Activated CD4-positive, alpha-beta T cell treated with anti-CD3 and anti-CD28 coated beads for 4 hours (primary cell): ENCODE measurements around the gene CENPT.
"Not testable (repeated sequence)": the region's sequence is repeated elsewhere in the genome, so short reads cannot be mapped to it uniquely, and the experiment has no call there.

Experiments
- DNase-seq, 2 donors: peaks; one replicate each; pipeline ENCODE4 v3.0.0-alpha.2; 2020

The CENPT gene

DNA sequence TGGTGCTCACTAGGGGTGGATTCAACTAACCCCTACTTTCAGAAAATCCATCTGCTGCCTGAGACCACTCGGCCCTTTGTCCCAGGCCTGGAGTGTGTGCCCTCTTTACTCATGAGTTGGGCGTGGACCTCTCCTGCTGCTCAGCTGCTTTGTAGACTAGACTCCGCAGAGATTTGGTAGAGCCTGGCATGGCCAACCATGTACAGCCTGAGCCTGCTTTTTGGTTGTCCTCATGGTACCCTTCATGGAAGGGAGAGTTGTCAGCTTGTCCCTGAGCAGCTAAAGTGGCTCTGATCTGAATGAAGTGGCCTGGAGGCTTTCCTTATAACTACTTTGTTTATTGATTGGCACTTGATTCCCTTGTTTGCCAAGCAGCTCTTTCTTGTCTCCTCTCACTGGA lies 26.9 kb upstream of the CENPT start:
- no peak for DNase-seq

DNA sequence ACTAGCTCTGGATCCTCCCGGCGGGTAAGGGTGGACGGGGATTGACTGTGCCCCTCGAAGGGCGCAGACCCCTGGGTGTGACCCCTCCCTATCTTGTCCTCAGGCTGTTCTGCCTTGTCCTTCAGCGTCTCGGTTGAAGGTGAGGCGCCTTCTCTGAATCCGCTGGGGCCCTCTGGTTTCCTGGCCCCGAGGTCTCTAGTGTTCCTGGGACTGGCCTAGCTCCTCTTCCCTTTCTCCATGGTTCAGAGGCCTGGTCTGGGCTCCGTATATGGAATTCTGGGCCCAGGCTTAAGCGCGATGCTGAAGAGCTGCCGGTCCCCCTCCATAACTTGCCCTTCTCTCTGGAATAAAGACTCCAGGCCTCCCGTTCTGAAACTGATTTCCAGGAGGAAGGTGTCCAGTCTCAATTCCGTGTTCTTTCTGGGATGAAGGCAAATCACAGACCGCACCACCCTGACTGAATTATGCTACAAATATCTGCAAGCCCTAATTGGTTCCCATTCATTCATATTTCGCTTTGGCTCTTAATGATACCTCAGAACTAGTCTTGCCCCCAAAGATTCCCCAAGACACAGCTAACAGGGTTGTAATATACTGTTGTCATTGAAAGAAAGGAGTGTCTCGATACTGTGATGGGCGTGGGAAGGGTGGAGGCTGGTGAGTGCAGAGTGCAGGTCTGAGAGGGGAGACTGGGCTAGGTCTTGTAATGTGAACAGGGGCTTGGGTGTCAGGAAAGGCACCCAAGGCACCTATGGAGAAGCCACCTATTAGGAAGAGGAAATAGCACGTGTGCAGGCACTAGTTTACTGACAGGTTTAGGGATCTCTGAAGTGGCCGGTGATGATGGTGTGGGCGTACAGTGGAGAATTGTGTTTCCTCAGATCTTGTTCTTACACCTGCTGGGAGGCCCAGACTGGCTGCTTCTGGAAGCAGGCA lies 26.2 kb upstream of the CENPT start:
- DNase-seq = no peak

DNA sequence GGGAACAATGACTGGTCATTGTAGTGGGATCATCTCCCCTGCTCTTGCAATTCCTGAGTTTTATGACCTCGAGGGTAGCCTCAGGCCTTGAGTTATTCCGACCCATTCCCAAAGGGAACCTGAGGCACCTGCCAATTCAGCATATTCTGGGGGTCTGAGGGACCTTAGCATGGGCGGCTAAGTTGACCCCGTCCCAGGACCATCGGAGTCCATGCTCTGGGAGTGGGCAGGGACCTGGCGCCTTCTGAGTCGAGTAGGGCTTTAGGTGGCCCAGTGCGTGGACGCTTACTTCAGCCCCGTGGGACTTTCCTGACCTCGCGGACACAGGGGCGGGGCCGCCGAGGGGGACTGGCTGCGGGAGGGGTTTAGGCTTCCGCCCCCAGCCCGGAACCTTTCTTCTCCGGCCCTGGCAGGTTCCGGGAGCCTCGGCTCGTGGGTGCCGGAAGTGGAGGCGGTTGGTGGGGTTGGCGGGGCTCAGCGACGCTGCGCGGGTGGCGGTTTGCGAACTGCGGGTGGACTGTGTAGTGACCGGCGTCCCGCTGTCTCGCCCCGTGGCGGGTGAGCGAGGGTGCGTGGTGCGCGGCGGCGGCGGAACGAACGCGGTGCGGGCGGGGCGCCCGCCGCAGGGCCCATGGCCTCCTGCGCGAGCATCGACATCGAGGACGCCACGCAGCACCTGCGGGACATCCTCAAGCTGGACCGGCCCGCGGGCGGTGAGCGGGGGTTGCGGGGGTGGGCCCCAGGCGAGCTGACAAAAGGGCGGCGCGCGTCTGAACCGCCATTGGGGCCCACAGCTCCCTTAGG lies 25.3 kb upstream of the CENPT start, which contains the start of gene EDC4:
TSS of gene EDC4 (plus strand) at position 422 of the 804 bp plus-strand sequence. CDS start at position 632, 210 bp downstream.
- peak; percentile 84 to 85 for DNase-seq

DNA sequence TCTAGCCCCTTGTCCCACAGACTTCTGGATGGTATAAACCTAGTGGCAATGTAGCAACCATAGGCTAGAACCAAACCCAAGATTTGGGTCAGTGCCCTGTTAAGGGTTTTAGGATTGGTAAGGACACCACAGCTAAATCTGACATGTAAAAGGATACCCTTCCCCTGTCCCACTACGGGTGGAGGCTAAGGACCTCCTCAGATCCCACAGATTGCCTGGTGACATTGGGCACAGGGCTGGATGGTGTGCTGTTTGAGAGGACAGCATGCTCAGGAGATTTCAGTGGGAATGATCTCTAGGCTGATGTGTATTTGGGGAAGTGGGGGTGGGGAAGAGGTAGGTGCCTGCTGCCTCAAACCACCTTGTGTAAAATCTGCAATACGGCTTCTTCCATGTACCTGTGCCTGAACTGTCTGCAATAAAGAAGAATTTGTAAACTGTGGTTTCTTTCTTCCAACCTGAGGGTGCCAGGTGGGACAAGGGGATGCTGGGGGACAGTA lies 24.7 kb upstream of the CENPT start:
- DNase-seq = no peak

DNA sequence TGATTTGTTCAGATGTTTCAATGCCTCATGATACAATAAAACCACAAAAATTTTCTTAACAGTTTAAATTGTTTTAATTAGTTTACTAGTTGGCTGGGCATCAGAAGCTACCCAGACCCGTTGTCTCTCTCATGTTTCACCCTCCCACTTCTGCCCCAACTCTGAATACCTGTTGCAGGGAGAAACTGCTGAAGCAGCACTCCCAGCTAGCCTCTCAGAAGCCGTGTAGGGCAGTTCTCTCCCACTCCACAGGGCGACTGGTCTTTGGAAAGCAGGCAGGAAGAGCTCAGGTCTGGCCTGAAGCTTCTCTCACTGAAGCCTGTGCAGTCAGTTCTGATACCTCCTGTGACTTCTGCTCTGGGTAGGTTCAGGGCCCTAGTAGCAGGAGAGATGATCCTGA lies 23.8 kb upstream of the CENPT start:
- no peak for DNase-seq

DNA sequence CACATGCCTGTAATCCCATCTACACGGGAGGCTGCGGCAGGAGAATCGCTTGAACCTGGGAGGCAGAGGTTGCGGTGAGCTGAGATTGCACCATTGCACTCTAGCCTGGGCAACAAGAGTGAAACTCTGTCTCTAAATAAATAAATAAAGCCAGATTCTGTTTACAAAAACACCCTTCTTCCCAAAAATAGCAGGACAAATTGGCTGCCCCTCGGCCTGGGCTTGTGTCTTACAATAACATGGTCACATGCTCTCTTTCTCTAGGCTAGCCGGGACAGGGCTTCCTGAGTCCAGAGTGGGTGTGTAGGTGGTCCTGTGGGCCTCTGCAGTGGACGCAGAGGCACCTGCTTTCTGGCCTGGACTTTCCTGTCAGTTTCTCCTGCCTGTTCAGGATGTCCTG lies 22.2 kb upstream of the CENPT start:
- no peak for DNase-seq

DNA sequence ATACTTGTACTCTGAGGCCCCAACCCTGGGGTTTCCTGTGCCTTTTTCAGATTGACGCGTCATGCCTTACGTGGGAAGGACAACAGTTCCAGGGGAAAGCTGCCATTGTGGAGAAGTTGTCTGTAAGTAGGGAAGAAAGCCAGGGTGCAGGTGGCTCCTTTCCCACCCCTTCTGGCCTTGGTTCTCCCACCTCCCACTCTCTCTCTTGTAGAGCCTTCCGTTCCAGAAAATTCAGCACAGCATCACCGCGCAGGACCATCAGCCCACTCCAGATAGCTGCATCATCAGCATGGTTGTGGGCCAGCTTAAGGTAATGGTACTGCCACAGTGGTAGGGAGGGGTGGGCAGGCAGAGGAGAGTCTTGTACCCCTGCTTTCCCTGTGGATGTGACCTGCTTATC lies 20.8 kb upstream of the CENPT start:
- no peak for DNase-seq

DNA sequence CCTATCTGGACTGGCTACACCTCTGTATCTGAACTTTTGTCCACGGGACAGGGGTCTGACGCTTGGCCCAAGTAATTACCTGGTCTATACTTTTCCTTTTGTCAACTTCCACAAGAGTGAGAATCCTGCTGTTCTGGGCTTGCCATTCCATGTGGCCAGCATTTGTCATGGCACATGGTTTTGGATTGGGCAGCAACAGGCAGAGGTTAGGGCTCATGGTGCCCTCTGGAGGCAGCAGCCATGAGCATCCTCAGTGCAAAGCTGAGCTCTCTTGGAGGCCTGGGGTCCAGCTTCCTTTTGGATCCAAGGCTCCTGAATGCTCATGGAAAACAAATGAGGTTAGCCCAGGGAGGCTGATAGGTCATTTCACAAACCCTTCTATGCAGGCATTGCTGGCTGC lies 17.8 kb upstream of the CENPT start:
- DNase-seq = no peak

DNA sequence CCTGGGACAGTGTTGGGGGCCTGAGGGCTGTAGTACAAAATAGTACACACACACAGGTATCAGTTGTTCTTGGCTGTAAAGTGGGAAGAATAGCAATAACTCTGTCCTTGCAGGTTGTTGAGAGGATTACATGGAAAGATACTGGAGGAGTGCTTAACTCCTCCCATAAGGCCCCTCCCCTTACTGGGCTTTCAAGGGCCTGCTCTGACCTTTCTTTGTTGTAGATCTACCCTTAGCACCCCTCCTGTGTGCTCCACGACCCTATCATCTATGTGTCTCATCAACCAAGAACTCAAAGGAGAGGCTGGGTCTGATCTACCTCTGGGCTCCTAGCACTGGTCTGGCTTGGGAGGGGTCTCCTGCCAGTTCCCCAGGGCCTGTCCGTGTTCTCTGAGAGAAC lies 17.1 kb upstream of the CENPT start:
- no peak for DNase-seq

DNA sequence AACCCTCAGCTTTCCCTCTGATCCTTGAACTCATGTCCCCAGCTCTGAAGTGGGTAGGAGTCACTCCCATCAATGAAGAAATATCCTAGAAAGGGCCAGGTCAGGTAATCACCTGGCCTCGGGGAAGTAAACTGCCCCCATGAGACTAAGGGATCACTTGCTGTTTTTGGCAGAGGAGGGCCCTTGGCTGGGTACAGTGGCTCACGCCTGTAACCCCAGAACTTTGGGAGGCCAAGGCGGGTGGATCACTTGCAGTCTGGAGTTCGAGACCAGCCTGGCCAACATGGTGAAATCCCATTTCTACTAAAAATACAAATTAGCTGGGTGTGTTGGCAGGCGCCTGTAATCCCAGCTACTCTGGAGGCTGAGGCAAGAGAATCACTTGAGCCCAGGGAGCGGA lies 16.6 kb upstream of the CENPT start:
- DNase-seq = not testable (repeated sequence)

DNA sequence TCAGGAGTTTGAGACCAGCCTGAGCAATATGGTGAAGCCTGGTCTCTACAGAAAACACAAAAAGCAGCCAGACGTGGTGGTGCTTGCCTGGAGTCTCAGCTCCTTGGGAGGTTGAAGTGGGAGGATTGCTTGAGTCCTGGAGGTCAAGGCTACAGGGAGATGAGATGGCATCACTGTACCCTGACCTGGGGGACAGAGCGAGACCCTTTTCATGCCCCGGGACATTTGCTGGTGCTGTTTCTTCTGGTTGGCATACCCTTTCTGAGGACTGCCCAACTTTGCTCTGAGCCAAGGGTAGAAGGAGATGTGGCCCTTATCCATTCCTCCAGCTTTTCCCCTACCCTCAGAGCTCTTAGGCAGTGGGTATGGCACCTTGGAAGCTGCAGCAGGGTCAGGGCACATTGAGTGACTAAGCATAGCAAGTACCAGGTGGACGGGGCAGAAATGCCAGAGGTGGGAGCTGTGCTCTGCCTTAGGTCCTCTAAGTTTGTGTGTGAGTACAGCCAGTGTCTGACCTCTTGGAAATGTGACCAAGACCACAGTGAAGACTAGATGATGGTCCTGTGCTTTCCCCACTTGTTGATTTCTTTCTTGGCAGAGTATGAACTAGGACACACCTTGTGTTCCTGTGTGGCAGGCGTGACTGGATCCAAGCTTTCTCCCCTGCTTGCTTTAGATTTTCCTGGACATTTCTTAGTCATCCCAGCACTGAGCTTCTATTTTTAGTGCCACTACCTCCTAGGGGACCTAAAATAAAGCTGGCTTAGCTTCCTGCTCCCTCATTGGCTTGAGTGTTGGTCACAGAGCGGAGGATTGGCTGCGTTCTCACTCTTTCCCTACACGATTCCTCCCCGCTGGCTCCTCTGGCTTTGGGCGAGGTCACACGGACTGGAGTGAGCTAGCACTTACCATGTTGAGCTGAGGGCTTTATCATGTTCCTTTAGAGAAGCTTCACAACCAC lies 15.4 kb upstream of the CENPT start:
- no peak for DNase-seq

DNA sequence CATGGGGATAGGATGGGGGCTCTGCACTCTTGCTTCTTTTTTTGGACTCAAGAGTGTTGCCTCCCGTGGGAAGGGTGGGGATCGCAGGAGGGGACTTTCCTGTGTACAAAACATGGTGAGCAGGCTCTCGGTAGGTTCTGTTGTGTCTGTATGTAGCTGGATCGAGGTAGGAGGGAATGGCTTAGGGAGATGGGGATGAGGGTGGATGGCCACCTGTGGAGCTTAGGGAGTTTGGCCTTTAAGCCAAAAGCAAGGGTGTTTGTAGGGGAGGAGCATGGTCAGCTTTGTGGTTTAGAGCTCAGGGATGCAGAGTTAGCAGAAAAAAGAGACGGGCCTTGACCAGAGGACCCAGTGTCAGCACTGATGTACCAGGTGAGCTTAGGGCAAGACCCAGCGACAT lies 14.4 kb upstream of the CENPT start:
- no peak for DNase-seq

DNA sequence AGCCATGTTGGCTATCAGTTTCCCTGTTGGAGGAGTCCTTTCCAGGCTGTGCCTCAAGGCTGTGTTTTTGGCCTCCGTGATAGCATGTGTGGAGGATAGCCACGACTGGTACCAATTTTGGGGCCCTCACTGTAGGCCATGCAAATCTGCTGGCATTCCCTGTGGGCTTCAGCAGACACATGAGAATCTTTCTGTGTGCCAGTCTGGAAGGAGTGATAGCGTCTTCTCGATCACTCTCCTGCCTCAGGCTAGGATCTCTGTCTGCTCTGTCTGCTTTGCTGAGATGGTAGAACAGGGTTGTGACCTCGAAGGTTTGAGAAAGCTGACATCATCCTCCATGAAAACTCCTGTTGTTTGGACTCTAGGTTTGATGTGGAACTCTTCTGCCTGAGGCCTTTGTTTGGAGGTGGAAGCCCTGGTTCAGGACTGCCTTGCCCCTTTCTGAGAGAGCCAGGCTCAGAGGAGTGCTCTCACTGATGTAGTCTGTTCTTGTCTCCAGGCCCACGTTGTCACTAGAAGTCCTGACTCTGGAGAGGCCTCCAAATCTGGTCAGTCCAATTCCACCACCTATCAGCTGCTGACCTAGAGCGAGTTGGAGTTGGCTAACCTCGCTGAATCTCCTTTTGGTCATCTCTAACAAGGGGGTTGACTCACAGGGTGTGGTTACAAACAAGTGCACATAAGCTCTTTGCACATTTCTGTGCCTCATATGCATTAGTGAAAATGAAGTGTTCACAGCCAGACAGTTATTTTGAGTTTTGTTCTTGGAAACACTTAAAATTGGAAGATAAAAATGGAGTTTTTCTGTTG lies 13.3 kb upstream of the CENPT start:
- DNase-seq = no peak

DNA sequence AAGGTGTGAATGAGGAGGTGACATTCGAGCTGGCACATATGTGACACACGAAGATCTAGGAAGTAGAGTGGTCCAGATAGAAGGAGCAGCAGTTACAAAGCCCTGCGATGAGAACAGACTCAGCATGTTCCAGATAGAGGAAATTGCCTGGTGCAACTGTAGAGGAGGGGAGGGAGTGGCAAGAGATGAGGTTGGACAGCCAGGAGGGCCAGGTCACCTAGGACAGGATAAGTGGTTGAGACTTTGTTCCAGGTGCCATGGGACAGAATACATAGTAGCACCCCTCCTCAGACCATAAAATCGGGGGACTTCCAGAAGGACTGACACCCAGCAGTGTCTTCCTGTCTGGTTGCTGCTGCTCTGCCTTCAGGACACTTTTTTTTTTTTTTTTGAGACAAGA lies 11.0 kb upstream of the CENPT start:
- DNase-seq = no peak

DNA sequence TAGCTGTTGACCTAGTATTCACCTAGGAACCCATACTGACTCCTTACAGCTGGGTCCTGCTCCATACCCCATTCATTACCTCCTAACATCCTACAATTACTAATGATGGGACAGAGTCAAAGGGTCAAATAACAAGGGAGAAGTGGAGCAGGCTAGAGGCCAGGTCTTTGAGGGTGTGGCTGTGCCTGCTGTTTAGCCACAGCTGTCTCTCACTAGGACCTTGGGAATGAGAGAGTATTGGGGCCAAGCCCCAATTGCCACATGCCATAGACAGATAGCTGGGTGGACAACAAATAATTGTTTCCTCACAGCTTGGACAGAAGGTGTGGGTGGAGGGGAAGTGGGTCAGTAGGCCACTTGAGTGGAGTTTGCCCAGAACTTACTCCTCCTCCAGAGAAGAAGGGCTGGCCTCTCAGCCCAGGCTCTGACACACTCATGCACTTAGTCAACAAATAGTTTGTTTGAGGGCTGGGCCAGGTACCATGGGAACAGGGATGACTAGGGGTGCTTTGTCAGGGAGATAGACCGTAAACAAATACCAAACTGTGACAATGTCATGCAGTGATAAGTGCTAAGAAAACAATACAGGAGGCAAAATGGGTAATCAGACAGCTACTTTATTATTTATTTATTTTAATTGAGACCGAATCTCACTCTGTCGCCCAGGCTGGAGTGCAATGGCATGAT lies 10.2 kb upstream of the CENPT start:
- DNase-seq = peak; percentile 16 to 28

DNA sequence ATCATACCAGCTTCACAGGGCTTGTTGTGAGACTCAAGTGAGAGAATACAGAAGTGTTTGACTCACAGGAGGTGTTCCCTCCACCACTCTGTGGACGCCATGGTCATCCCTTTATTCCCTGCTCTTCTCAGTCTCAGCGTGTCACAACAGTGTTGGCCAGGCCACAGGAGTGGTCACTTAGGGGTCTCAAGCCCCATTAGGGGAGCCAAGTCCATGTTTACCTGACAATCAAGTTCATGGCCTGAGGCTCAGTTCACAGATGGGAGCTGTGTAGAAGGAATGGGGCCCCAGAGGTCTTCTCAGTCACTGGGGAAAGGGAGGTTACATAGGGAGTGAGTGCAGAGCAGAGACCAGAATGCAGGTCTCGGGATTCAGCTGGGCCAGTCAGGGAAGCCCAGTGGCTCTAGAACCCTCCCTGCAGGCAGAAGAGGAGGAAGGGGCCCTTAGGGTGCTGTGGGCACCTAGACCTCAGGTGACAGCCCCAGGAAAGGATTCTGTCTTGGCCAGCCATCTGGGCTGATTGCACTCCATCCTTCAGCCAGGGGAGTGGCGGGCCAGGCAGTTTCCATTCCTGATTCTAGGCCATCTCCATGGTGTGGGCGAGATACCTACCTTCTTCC lies 9.5 kb upstream of the CENPT start:
- no peak for DNase-seq

DNA sequence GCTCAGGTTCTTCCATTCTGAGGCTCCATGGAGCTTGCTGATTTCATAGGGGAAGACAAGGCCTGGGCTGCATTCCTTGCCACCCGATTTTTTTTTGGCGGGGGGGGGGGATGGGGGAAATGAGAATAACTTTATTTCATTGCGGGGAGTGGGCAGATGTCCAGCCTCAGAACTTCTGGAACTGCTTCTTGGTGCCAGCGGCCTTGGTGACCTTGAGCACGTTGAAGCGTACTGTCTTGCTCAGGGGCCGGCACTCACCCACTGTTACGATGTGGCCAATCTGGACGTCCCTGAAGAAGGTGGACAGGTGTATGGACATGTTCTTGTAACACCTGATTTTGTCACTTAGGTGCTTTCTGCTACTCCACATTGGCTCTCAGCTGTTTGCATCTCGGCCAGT lies 8.3 kb upstream of the CENPT start:
- DNase-seq = no peak

DNA sequence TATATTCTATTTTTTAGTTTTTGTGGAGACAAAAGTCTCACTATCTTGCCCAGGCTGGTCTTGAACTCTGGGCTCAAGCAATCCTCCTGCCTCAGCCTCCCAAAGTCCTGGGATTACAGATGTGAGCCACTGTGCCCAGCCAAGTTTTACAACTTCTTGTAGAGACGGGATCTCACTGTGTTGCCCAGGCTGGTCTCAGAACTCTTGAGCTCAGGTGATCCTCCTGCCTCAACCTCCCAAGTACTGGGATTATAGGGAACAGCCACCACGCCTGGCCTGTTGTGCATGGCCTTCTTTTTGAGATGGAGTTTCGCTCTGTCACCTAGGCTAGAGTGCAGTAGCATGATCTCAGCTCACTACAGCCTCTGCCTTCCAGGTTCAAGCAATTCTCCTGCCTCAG lies 6.2 kb upstream of the CENPT start:
- no peak for DNase-seq

DNA sequence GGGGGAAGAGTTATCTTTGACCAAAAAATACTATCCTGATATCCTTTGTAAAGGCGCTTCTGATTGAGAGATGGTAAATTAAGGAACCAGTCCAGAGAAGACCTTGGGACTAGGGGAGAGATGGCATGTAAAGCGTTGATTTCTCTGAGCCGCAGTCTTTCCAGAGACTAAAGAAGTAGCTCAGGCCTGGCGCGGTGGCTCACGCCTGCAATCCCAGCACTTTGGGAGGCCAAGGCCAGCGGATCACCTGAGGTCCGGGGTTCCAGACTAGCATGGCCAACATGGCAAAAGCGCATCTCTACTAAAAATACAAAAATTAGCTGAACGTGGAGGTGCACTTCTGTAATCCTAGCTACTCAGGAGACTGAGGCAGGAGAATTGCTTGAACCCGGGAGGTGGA lies 625 bp upstream of the CENPT start:
- no peak for DNase-seq

DNA sequence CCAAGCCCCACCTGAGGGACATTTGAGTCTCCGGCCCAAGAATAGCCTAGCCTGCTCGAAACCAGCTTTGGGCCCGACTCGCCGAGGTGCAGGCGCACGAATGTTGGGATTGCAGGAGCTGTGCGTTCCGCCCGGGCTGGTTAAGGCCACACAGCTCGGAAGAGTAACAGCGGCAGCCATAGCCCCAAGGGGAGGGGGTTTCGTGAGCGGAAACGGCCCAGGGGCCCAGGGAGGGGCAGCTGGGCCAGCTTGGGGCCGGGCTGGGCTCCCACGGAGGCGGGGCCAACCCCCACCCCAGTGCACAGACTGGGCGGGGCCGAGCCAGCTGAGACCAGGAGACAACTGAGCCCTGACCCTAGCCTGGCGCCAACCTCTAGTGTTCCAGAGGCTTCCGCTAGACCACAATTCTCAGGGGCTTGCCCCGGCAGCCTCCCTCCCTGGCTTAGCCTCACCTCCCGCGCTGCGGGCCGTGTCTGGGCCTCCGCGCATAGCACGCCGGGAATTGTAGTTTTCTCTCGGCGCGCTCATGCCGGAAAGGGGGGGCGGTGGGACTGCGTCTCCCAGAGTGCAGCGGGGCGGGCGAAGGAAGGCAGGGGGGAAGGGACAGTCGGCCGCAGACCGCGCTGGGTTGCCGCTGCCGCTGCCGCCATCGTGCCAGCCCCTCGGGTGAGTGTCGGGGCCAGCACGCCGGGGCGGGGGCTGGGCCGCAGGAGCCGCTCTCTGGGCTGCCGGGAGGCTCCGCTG lies 1.0 kb downstream of the CENPT start, which contains the start of gene NUTF2:
TSS of gene NUTF2 (plus strand) at position 614 of the 744 bp plus-strand sequence. CDS start 18,198 bp downstream, outside the sequence.
- DNase-seq = peak; percentile 94 to 95
